Stimulated activated naive CD8-positive, alpha-beta T cell treated with anti-CD3 and anti-CD28 coated beads, Interleukin-15, Interleukin-2, amounts not matched to agents 100 U/mL and 50 U/mL, for 24 hours (primary cell): ENCODE results near the gene EEF1AKMT3.

ENCODE experiments used
- ATAC-seq: fragments of 150-1000 bp; cut with Tn5 transposase; one replicate; pipeline ENCODE4 v1.10.0; 2021
- DNase-seq: peaks from one replicate; pipeline ENCODE4 v3.0.0; 2021

Gene EEF1AKMT3

GRCh38 chr12:57751432-57751787, 21.0 kb upstream of the EEF1AKMT3 start:
- DNase-seq: no peak
- ATAC-seq: no peak

DNA sequence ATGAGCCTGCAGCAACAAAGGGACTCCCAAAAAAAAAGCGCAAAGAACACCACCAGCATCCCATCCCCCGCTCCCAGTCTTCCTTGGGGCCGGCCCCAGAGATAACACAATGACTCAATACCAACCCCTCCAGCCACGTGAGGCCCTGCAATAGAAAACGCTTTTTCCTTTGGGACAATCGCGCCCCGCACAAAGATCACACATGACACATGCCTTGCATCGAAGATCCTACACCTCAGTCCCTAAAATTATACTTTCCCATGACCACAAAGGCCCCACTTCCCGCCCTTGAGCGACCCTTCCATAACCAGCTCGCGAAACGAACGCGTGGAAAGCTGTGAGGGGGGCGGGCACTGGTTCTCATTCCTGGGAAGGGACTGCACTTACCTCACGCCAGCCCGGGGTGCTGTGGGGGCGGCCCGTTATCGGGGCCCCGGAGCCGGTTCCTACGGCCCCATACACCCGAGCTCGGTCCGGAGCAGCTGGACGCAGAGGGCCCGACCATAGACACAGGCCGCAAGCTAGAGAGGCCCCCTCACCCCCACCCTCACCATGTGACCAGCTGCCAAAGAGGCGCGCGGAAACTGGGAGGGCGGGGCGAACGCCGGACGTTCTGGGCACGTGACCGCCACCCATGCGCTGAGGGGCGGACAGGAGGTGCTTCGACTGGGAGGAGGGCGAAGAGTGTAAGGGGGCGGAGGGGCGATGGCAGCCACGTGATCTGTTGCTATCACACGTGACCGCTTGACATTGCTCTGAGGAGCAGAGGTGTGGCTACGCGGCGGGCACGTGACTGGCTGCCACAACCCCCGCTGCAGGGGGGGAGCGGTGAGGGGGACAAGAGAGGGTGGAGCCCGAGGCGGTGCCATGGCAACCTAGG, 20.4 kb upstream of the EEF1AKMT3 start, which contains the start of gene CDK4:
TSS of gene CDK4 (minus strand) at position 523 of the 880 bp plus-strand sequence. CDS start 593 bp downstream, outside the sequence.
- ATAC-seq (peak; percentile 80), DNase-seq (peak; percentile 99)

DNA sequence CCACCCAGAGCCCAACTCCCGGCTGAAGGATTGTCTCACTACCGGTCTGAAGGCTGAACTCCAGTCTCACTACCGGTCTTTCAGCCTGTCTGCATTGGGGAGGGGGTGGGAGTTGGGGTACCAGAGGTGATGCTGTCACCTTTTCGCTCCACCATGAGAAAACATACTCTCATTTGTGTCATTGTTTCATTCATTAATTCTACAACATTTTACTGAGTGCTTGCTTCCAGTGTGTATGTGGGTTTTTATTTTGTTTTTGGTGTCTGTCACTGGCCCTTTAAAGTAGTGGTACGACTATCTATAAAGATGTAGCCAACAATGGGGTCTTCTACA, 19.8 kb upstream of the EEF1AKMT3 start:
- ATAC-seq (no peak), DNase-seq (no peak)

DNA sequence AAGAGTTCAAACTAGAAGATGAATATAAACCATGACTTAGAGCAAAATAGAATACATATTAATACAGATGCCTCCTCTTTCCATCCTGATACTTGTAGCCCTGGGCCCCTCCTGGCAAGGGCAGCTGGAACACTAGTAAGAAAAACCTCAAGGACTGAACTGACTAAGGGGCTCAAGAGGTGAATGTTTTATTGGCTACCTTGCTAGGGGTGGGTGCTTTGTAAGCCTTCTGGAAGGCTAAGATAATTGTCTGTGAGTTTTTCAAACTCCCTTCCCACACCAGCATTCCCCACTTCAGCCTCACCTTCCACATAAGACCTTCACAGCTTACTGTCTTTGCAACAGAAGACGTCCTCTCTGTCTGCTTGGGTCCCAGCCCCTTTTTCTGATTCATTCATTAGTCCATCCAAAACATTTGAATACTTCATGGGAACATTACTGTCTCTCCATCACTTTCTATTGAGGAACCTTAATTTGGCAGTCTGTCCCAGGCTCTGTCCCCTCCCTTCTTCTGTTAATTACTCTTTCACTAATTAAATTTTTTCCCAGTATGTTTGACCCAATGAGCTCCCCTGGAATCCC, 18.6 kb upstream of the EEF1AKMT3 start:
- ATAC-seq (no peak), DNase-seq (no peak)

- DNase-seq (peak; percentile 85), ATAC-seq (peak; percentile 50)
Measured at GRCh38 chr12:57754411-57755193, 17.8 kb upstream of the EEF1AKMT3 start, which contains the start of gene MARCHF9. MARCHF9 (plus strand) TSS chr12:57755103; CDS start chr12:57755529, 426 bp downstream.

- DNase-seq: no peak
- ATAC-seq: no peak
Measured at GRCh38 chr12:57755194-57755453, 17.3 kb upstream of the EEF1AKMT3 start.

- DNase-seq (peak; percentile 45), ATAC-seq (no peak)
Measured at GRCh38 chr12:57755454-57756372, 16.7 kb upstream of the EEF1AKMT3 start.

GRCh38 chr12:57756406-57757341, 15.7 kb upstream of the EEF1AKMT3 start:
- DNase-seq (peak; percentile 80), ATAC-seq (peak; percentile 49)

- DNase-seq: no peak
- ATAC-seq: no peak
Measured at GRCh38 chr12:57757771-57758170, 14.6 kb upstream of the EEF1AKMT3 start.

DNA sequence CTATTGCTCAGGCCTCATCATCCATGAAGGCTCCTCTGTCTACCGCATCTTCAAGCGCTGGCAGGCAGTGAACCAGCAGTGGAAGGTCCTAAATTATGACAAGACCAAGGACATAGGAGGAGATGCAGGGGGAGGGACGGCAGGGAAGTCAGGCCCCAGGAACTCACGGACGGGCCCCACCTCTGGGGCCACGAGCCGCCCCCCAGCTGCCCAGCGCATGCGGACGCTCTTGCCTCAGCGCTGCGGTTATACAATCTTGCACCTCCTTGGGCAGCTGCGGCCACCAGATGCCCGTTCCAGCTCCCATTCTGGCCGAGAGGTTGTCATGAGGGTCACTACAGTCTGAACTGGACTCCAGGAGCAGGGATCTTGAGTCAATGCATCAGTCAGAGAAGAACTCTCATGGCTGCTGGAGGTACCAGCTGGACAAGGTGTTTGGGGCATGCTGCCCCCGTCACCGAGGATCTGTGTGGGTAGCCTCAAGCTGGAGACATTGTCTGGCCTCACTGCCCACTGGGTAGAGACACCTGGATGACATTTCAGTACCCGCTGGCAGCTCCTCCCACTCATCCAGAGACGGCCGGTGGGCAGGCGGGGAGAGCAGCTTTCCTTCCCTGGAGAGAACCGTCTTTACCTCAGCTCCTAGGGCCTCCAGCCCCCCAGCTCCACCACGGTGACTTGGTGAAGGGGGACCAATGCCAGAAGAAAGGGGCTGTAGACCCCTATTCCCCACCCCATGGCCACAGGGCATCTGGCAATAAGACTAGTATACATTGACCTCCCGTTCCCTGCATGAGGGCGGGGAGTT, 13.7 kb upstream of the EEF1AKMT3 start:
- DNase-seq: no peak
- ATAC-seq: no peak

DNA sequence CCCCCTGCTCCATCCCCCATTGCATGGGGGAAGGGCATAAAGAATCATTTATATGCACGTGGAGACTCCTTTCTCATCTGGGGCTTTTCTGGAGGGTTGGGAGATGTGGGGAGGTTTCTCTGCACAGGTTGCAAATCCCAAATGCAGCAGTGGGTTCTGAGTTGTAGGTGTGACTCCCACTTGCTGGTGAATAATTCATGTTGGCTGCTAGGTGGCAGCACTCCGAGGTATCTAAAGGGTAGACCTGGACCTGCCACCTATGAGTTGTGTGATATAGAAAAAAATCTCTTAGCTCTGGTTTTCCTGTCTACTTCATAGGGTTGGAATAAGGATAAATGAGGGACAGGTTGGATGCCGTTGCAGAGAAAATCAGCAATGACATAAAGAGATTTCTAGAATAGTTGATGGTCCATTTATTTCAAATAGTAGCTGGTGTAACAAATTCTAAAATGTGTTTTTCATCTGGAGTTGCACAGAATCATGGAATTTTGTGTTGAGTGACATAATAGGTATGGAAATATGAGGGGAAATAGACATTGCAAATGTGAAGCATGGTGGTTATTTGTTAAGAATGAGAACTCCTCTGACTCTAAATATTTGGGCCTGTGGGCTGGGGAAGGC, 12.9 kb upstream of the EEF1AKMT3 start:
- no peak for ATAC-seq
- peak; percentile 48 for DNase-seq

- DNase-seq: no peak
- ATAC-seq: no peak
Measured at GRCh38 chr12:57760347-57760982, 11.9 kb upstream of the EEF1AKMT3 start.

DNA sequence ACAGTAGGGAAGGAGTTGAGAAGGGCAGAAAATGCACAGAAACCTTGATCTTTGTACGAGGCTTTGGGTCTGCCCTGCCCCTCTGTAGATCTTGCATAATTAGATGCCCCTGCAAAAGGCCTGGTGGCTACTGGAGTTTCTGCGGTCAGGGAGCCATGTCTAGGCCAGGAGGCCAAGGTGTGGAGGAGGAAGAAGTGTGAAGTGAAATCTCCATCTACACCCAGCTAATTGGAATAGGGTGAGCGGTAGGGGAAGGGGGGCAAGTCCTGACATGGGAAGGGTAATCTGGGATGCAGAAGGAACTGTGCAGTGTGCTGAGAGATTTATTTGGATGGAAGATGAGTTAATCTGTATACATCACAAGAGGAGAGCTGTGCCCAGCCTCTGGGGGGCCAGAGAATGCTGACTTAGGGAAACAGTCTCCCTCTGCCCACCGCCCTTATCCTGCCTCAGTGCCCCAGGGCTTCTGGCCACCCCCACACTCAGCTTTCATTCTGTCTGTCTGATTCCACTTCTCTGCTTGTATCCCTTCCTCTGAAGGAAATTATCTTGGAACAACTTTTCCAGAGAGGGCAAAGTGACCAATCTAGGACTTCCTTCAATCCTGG, 10.9 kb upstream of the EEF1AKMT3 start:
- DNase-seq (no peak), ATAC-seq (no peak)

DNA sequence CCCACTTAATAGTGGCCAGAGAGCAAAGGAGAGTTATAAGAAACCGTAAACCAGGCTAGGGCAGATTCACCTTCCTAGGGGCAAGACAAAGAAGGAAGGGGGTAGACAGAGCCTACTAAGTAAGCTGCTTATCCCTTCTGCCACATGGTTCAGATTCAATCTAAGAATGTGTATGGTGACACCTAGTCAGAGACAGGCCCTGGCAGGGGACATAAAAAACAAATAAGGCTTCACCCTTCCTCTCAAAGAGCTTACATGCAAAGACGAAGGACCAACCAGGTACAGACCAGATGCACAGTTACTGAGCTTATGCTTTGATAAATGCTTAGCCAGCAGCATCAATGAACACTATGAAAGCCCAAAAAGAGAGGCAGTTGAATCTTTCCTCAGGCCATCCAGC, 10.0 kb upstream of the EEF1AKMT3 start:
- ATAC-seq: no peak
- DNase-seq: no peak

DNA sequence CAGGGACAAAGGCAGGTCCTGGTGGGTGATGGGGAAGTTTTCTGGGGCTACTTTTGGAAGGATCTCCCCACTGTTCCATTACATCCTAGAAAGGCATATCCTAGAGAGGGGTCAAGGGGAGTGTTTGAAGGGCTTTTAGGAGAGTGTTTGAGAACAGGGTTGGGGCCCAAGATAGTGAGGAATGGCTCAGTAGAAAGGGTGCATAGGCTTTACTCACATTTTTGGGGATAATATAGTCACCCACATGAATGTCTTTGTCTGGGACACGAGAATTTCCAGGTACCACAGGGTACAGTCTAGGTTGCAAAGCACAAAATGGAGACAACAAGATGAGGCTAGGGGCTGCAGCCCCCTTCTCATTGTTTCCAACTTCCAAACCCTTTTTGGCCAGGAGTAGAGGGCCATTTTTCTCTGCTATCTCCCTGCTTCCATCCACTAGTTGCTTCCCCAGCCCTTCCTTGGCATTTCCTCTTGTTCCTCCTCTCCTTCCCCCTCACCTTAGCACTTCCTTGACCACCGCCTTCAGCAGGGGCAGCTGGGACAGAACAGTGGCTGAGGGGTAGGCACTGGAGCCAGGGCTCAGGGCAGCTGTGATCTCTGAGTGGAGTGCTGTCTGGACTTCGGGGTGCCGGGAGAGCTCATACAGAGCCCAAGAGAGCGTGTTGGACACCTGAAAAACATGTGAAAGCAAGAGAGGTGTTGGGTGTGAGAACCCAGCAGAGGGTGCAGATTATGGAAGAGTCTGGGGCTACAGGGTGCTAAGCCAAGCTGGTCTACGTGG, 8.3 kb upstream of the EEF1AKMT3 start:
- ATAC-seq (no peak), DNase-seq (no peak)

DNA sequence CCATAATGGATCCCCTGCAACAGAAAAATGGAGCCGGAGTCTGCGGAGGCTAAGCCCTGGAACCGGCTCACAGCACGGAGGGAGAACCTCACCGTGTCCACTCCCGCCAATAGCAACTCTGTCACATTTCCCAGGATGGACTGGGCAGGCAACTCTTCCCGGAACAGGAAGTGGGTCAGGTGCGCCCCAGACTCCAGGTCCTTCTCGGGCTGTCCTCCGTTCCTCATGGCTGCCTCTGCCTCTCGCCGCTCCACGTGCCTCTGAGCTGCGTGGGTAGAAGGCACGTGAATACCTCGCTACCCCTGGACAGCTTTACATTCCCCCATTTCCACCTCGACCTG, 7.8 kb upstream of the EEF1AKMT3 start:
- ATAC-seq (peak; percentile 0), DNase-seq (peak; percentile 55)

GRCh38 chr12:57765003-57765697, 7.3 kb upstream of the EEF1AKMT3 start:
- DNase-seq (peak; percentile 74), ATAC-seq (peak; percentile 65)
